Measurements from ENCODE around the gene RYR3. TPM values are rescaled to one million over a fixed set of nuclear protein-coding genes. Genes with fewer than 3 reads are reported as not detected.

RYR3 gene
- total RNA-seq, 2 donors from 2014 or later, result 9.9 to 40.1 TPM

- Histone ChIP-seq H3K27ac (no peak overlapping the region), H3K36me3 (no peaks in the 10 kb centered on the region), H3K9me3 (no peaks in the 10 kb centered on the region), H3K4me3 (no peak overlapping the region), H3K4me1 (ENCODE audit: control insufficient read depth in 1 of 2, low read depth in 2 of 2) (no peaks in the 10 kb centered on the region), H3K27me3 (replicated peaks; ENCODE audit: insufficient read depth) (no peaks in the 10 kb centered on the region)
- no peak for ATAC-seq (ENCODE audit: insufficient number of reproducible peaks, low FRiP score, low read depth)
- TF ChIP-seq CTCF (IDR thresholded peaks at IDR 0.05), result no peak
- DNase-seq (ENCODE audit: low spot score), result no peak
These were observed 64.5 kb downstream of the RYR3 start for GRCh38 chr15:33375236-33375635.

- no peaks in the 10 kb centered on the region for H3K36me3 ChIP-seq
- H3K27ac ChIP-seq, result no peak overlapping the region
- no peaks in the 10 kb centered on the region for H3K4me1 ChIP-seq (ENCODE audit: control insufficient read depth in 1 of 2, low read depth in 2 of 2)
- no peaks in the 10 kb centered on the region for H3K9me3 ChIP-seq
- no peak for TF ChIP-seq CTCF (IDR thresholded peaks at IDR 0.05)
- H3K27me3 ChIP-seq (replicated peaks; ENCODE audit: insufficient read depth), result no peaks in the 10 kb centered on the region
- ATAC-seq (ENCODE audit: insufficient number of reproducible peaks, low FRiP score, low read depth) (no peak), DNase-seq (ENCODE audit: low spot score) (no peak)
- no peak overlapping the region for H3K4me3 ChIP-seq
These were observed 66.4 kb downstream of the RYR3 start for GRCh38 chr15:33377204-33377603.

GRCh38 chr15:33378866-33379480, 68.2 kb downstream of the RYR3 start:
- ATAC-seq (ENCODE audit: insufficient number of reproducible peaks, low FRiP score, low read depth), result no peak
- Histone ChIP-seq H3K4me3 (no peak overlapping the region), H3K9me3 (no peaks in the 10 kb centered on the region), H3K36me3 (no peaks in the 10 kb centered on the region), H3K27me3 (replicated peaks; ENCODE audit: insufficient read depth) (no peaks in the 10 kb centered on the region), H3K4me1 (ENCODE audit: control insufficient read depth in 1 of 2, low read depth in 2 of 2) (no peaks in the 10 kb centered on the region), H3K27ac (no peak overlapping the region)
- DNase-seq (ENCODE audit: low spot score), result no peak
- TF ChIP-seq CTCF (IDR thresholded peaks at IDR 0.05), result no peak

GRCh38 chr15:33380406-33380805, 69.6 kb downstream of the RYR3 start:
- Histone ChIP-seq H3K36me3 (no peaks in the 10 kb centered on the region), H3K4me3 (no peak overlapping the region), H3K4me1 (ENCODE audit: control insufficient read depth in 1 of 2, low read depth in 2 of 2) (no peaks in the 10 kb centered on the region), H3K27ac (no peak overlapping the region), H3K9me3 (no peaks in the 10 kb centered on the region), H3K27me3 (replicated peaks; ENCODE audit: insufficient read depth) (no peaks in the 10 kb centered on the region)
- no peak for ATAC-seq (ENCODE audit: insufficient number of reproducible peaks, low FRiP score, low read depth)
- DNase-seq (ENCODE audit: low spot score), result no peak
- TF ChIP-seq CTCF (IDR thresholded peaks at IDR 0.05), result no peak

- Histone ChIP-seq H3K27ac (no peak overlapping the region), H3K9me3 (no peaks in the 10 kb centered on the region), H3K4me3 (no peak overlapping the region), H3K4me1 (ENCODE audit: control insufficient read depth in 1 of 2, low read depth in 2 of 2) (no peaks in the 10 kb centered on the region), H3K36me3 (no peaks in the 10 kb centered on the region), H3K27me3 (replicated peaks; ENCODE audit: insufficient read depth) (no peaks in the 10 kb centered on the region)
- DNase-seq (ENCODE audit: low spot score) (no peak), ATAC-seq (ENCODE audit: insufficient number of reproducible peaks, low FRiP score, low read depth) (no peak)
- TF ChIP-seq CTCF (IDR thresholded peaks at IDR 0.05), result no peak
These were observed 71.7 kb downstream of the RYR3 start for GRCh38 chr15:33382491-33382890.

All from thoracic aorta (tissue), 2 donors.